ENCODE measurements around the gene ABHD14A. TPM values are rescaled to one million over a fixed set of nuclear protein-coding genes. Genes with fewer than 3 reads are reported as not detected.

ABHD14A gene
- polyA plus RNA-seq, 1 of the 3 experiments (the other 2 are of a cell fraction), result 31.5 TPM

GRCh38 chr3:51927061-51927977, 47.5 kb upstream of the ABHD14A start:
- CTCF ChIA-PET, result interaction anchor here (0.6 kb wide), 1 partner anchor 55 kb away, joined by 3 read pairs; no protein-coding TSS in a partner anchor
- no peak for DNase-seq
- WGBS (ENCODE audit: low lambda C conversion rate), result 78% methylated on average over 5 of the region's 5 CpGs

DNA sequence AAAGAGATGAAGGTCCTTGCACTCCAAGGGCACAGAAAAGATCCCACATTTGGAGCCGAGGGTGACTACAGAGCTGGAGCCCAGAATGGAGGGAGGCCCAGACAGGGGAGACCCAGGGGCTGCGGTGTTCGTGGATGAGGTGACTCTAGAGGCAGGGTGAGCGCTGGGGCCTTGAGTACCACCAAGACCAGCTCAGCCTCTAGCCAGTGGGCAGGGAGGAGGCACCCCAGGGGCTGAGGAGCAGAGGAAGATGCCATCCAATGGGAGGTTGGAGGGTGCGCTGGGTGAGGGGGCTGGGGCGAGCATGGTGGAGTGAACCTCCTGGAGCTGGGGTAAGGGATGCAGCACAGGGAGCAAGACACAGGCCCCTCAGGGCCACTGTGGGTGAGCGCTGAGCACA, 46.4 kb upstream of the ABHD14A start:
- ChIA-PET POLR2A (no interaction called here), CTCF (interaction anchor here (1.4 kb wide), 1 partner anchor 14 kb away, joined by 3 read pairs; no protein-coding TSS in a partner anchor)
- WGBS (ENCODE audit: low lambda C conversion rate), result 88% methylated on average over 7 of the region's 7 CpGs
- TF ChIP-seq, protein P1, sequence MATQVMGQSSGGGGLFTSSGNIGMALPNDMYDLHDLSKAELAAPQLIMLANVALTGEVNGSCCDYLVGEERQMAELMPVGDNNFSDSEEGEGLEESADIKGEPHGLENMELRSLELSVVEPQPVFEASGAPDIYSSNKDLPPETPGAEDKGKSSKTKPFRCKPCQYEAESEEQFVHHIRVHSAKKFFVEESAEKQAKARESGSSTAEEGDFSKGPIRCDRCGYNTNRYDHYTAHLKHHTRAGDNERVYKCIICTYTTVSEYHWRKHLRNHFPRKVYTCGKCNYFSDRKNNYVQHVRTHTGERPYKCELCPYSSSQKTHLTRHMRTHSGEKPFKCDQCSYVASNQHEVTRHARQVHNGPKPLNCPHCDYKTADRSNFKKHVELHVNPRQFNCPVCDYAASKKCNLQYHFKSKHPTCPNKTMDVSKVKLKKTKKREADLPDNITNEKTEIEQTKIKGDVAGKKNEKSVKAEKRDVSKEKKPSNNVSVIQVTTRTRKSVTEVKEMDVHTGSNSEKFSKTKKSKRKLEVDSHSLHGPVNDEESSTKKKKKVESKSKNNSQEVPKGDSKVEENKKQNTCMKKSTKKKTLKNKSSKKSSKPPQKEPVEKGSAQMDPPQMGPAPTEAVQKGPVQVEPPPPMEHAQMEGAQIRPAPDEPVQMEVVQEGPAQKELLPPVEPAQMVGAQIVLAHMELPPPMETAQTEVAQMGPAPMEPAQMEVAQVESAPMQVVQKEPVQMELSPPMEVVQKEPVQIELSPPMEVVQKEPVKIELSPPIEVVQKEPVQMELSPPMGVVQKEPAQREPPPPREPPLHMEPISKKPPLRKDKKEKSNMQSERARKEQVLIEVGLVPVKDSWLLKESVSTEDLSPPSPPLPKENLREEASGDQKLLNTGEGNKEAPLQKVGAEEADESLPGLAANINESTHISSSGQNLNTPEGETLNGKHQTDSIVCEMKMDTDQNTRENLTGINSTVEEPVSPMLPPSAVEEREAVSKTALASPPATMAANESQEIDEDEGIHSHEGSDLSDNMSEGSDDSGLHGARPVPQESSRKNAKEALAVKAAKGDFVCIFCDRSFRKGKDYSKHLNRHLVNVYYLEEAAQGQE (IDR thresholded peaks at IDR 0.05; ENCODE audit: low read depth, low read length), result no peak
- TF ChIP-seq SIN3A (IDR thresholded peaks at IDR 0.05; ENCODE audit: borderline replicate concordance, low read depth, low read length), result no peak
- TF ChIP-seq MXI1 (IDR thresholded peaks at IDR 0.05; ENCODE audit: low read depth, low read length), result no peak
- no peak for TF ChIP-seq TAF1 (IDR thresholded peaks at IDR 0.05; ENCODE audit: borderline replicate concordance, low read depth, low read length)
- TF ChIP-seq EZH2phosphoT487 (IDR thresholded peaks at IDR 0.05; ENCODE audit: borderline replicate concordance, low read depth), result no peak
- TF ChIP-seq NRF1 (IDR thresholded peaks at IDR 0.05; ENCODE audit: low read depth, low read length), result no peak
- TF ChIP-seq ELF1 (IDR thresholded peaks at IDR 0.05), result no peak
- TF ChIP-seq, protein P2, sequence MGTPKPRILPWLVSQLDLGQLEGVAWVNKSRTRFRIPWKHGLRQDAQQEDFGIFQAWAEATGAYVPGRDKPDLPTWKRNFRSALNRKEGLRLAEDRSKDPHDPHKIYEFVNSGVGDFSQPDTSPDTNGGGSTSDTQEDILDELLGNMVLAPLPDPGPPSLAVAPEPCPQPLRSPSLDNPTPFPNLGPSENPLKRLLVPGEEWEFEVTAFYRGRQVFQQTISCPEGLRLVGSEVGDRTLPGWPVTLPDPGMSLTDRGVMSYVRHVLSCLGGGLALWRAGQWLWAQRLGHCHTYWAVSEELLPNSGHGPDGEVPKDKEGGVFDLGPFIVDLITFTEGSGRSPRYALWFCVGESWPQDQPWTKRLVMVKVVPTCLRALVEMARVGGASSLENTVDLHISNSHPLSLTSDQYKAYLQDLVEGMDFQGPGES (IDR thresholded peaks at IDR 0.05; ENCODE audit: low read depth, low read length), result no peak
- no peak for TF ChIP-seq JUND (IDR thresholded peaks at IDR 0.05)
- TF ChIP-seq FOXM1 (IDR thresholded peaks at IDR 0.05; ENCODE audit: low read depth), result no peak
- no peak for TF ChIP-seq RCOR1 (IDR thresholded peaks at IDR 0.05; ENCODE audit: low read length)

More at GRCh38 chr3:51927061-51927977, 47.5 kb upstream of the ABHD14A start:
- no peaks in the 10 kb centered on the region for H3K36me3 ChIP-seq (replicated peaks in 1 of 2; ENCODE audit: control insufficient read depth in 1 of 2, insufficient read depth in 2 of 2, low read length in 1 of 2)
- no peak overlapping the region for H3K27ac ChIP-seq (ENCODE audit: low read depth in 2 of 2, low read length in 1 of 2)
- no peak overlapping the region for H3K4me2 ChIP-seq
- no peaks in the 10 kb centered on the region for H3K4me1 ChIP-seq (ENCODE audit: control insufficient read depth in 1 of 2, insufficient read depth in 2 of 2, low read depth in 1 of 2, low read length in 1 of 2)
- no peaks in the 10 kb centered on the region for H3K9me2 ChIP-seq
- POLR2A ChIA-PET, result no interaction called here
- H2AFZ ChIP-seq (ENCODE audit: low read depth), result no peak overlapping the region
- no peaks in the 10 kb centered on the region for H3K9me3 ChIP-seq
- H3F3A ChIP-seq (replicated peaks; ENCODE audit: insufficient read depth), result no peaks in the 10 kb centered on the region
- TF ChIP-seq CTCF (IDR thresholded peaks at IDR 0.05) (no peak), FOXM1 (IDR thresholded peaks at IDR 0.05; ENCODE audit: low read depth) (no peak), RXRA (IDR thresholded peaks at IDR 0.05; ENCODE audit: borderline replicate concordance, low read depth) (no peak), CHD2 (IDR thresholded peaks at IDR 0.05; ENCODE audit: low read length, partially characterized antibody) (no peak), MAX (IDR thresholded peaks at IDR 0.05; ENCODE audit: low read depth) (no peak)
- no peak overlapping the region for H3K9ac ChIP-seq
- H3K4me3 ChIP-seq (ENCODE audit: low read depth in 2 of 2, low read length in 1 of 2), result no peak overlapping the region
- H3K27me3 ChIP-seq (ENCODE audit: insufficient read depth), result no peaks in the 10 kb centered on the region
- no peaks in the 10 kb centered on the region for H3K79me2 ChIP-seq (ENCODE audit: insufficient read depth)
- no peaks in the 10 kb centered on the region for H4K20me1 ChIP-seq (ENCODE audit: insufficient read depth)

More for the DNA sequence above, 46.4 kb upstream of the ABHD14A start:
- H3K4me3 ChIP-seq (ENCODE audit: low read depth in 2 of 2, low read length in 1 of 2), result no peak overlapping the region
- no peak overlapping the region for H3K27ac ChIP-seq (ENCODE audit: low read depth in 2 of 2, low read length in 1 of 2)
- DNase-seq, result no peak
- no peaks in the 10 kb centered on the region for H4K20me1 ChIP-seq (ENCODE audit: insufficient read depth)
- peaks cover 0 to 7% of the 10 kb centered on the region in 2 experiments for H3K36me3 ChIP-seq (replicated peaks in 1 of 2; ENCODE audit: control insufficient read depth in 1 of 2, insufficient read depth in 2 of 2, low read length in 1 of 2)
- no peak overlapping the region for H3K4me2 ChIP-seq
- no peaks in the 10 kb centered on the region for H3K9me3 ChIP-seq
- no peaks in the 10 kb centered on the region for H3K9me2 ChIP-seq
- no peak overlapping the region for H3K9ac ChIP-seq
- H3F3A ChIP-seq (replicated peaks; ENCODE audit: insufficient read depth), result no peaks in the 10 kb centered on the region
- H3K27me3 ChIP-seq (ENCODE audit: insufficient read depth), result no peaks in the 10 kb centered on the region
- no peaks in the 10 kb centered on the region for H3K79me2 ChIP-seq (ENCODE audit: insufficient read depth)
- no peaks in the 10 kb centered on the region for H3K4me1 ChIP-seq (ENCODE audit: control insufficient read depth in 1 of 2, insufficient read depth in 2 of 2, low read depth in 1 of 2, low read length in 1 of 2)
- H2AFZ ChIP-seq (ENCODE audit: low read depth), result no peak overlapping the region

Measured in SK-N-SH (cell line).